RWPE1 (cell line): ENCODE data around the gene TPD52L2.

Source experiments
- CTCF ChIA-PET: fragments of 350-600 bp; sonication (Branson Sonifier 250); formaldehyde crosslinking; extraction: SDS; loops from one replicate; lab custom pipeline; 2021; lab: Yijun Ruan, JAX
- POLR2A ChIA-PET: fragments of 400-600 bp; formaldehyde crosslinking; extraction: SDS; loops from one replicate; lab custom pipeline; 2020; ENCODE audit warnings: antibody characterized with exemption; ENCODE audit not compliant: low non-redundant PET; lab: Yijun Ruan, JAX
- DNase-seq: peaks from one replicate; pipeline ENCODE4 v3.0.0; 2012; ENCODE audit warnings: low spot score
- H3K27ac ChIP-seq: fragments of 450-650 bp; 2 replicates; pipeline ENCODE4 v1.5.1; 2017
- TF ChIP-seq, protein P1 (sequence below): fragments of 450-650 bp; conservative IDR thresholded peaks from 2 replicates; pipeline ENCODE4 v1.5.1; 2017; ENCODE audit warnings: low read depth, mild to moderate bottlenecking

The TPD52L2 gene

DNA sequence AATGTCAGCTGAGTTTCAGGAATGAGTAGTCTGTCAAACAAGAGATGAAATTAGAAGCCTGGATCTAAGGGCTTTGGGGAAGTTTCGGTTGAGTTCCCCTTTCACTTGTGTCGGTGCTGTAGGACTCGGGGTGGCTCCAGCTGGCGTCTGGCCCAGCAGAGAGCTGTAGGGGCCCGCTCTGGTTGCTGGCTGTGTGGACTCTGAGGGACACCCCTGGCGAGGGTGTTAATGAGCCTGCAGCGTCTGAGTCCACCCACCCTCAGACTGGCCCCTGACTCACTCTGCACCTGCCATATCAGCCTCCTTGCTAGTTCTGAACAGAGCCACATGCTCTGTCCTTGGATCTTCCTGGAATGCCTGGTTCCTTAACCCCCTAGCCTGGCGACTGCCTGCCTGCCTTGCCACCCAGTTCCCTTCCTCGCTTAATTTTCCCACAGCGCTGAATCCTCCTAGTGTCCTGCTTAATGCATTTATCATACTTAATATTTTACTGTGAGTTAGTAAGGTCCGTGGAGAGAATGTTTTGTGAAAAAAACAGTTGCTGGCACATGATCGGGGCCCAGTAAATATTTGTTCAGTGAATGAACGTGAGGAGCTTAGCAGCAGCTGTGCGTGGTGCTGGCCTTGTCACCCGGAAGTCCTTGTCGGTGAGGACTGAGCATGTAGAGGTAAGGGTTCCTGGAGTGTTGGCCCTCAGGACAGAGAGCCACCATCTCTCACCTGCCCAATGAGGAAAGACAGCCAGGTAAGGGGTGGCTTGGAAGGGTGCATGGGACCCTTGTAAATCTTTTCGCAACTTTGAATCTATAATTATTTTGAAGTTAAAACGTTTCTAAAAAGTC lies 31.4 kb downstream of the TPD52L2 start:
- ChIA-PET POLR2A (interaction anchor here (1.7 kb wide), 1 partner anchor 31 kb away, joined by 5 read pairs; the partner anchor contains the start of gene TPD52L2), CTCF (interaction anchor here (0.8 to 1.2 kb wide), 4 partner anchors 12 to 98 kb away, joined by 3 read pairs; partner anchors contain the start of gene SAMD10)
- TF ChIP-seq, protein P1, sequence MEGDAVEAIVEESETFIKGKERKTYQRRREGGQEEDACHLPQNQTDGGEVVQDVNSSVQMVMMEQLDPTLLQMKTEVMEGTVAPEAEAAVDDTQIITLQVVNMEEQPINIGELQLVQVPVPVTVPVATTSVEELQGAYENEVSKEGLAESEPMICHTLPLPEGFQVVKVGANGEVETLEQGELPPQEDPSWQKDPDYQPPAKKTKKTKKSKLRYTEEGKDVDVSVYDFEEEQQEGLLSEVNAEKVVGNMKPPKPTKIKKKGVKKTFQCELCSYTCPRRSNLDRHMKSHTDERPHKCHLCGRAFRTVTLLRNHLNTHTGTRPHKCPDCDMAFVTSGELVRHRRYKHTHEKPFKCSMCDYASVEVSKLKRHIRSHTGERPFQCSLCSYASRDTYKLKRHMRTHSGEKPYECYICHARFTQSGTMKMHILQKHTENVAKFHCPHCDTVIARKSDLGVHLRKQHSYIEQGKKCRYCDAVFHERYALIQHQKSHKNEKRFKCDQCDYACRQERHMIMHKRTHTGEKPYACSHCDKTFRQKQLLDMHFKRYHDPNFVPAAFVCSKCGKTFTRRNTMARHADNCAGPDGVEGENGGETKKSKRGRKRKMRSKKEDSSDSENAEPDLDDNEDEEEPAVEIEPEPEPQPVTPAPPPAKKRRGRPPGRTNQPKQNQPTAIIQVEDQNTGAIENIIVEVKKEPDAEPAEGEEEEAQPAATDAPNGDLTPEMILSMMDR = no peak
- H3K27ac ChIP-seq = peak overlapping the region; percentile 90
- peak; percentile 63 for DNase-seq

DNA sequence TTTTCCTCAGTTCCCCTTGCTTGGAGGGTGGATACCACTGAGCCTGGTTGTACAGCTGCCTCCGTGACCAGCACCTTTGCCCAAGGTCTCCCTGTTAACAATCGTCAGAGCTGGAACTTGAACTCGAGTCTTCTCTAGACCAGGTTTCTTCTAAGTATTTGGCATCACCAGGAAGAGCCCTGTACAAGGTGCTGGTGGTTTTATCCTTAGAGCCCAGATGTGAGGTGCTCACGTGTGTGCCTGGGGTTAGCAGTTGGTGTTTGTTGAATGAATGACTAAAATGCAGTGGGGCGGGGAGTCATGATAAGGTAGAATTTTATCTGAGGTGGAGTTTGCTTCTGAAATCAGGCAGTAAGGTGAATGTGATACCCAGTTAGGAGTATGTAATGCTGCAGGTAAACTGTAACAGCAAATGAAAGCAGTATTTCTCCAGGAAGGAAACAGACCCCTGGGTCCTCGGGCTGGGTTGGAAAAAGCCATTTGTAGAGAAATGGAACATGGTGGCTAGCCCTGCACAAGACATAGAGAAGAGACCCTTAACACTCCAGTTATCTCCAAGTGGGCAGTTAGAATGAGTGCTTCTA lies 33.0 kb downstream of the TPD52L2 start:
- ChIA-PET POLR2A (no interaction called here), CTCF (no interaction called here)
- DNase-seq = no peak
- TF ChIP-seq, protein P1 = no peak
- peak overlapping the region; percentile 90 for H3K27ac ChIP-seq

DNA sequence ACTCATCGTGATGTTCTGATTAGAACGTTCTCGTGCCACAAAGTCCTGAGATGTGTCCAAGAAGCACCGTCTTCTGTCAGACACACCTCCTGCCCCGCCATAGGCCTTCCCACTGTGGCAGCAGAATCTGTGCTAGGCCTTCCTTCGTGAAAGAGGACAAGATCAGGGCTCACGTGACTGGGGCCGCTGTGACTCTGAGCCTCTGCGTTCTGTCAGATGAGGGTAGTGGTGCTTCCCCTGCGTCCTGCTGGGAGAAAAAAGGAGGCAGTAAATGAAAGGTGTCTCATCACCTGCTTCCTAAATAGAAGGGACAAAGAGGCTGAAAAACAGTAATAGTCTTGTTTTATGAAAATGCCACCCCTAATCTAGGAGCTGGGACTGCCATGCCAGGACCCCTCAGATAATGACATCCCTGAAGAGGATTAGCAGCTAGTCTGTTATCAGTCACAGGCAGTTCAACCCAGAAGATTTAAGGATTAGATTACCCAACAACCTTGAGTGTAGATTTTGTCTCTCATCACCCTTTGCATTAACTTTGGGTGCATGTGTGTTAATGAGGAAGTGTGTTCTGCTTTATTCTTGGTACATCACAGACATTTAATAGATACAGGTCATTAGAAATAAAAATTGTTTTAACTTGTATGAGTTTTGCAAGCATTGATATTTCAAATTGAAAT lies 34.0 kb downstream of the TPD52L2 start:
- peak overlapping the region; percentile 23 for H3K27ac ChIP-seq
- ChIA-PET POLR2A (no interaction called here), CTCF (interaction anchor here (0.7 kb wide), 1 partner anchor 139 kb away, joined by 3 read pairs; no protein-coding TSS in a partner anchor)
- no peak for DNase-seq
- TF ChIP-seq, protein P1 = no peak

DNA sequence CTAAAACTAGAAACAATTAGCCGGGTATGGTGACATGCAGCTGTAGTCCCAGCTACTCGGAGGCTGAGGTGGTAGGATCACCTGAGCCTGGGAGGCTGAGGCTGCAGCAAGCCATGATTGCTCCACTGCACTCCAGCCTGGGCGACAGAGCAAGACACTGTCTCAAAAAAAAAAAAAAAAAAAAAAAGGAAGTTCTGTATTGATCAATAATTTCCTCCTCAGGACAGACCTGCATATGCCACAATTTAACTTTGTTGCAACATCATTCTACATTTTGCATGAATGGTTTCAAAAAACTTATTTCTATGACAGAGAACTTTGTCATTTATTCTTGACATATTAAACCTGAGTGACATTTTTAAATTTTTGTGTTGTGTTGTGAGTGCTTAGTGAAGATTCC lies 35.3 kb downstream of the TPD52L2 start:
- CTCF ChIA-PET = interaction anchor here (0.6 kb wide), 1 partner anchor 13 kb away, joined by 7 read pairs; no protein-coding TSS in a partner anchor
- POLR2A ChIA-PET = no interaction called here
- no peak for DNase-seq
- TF ChIP-seq, protein P1 = no peak
- H3K27ac ChIP-seq = peak overlapping the region; percentile 44

DNA sequence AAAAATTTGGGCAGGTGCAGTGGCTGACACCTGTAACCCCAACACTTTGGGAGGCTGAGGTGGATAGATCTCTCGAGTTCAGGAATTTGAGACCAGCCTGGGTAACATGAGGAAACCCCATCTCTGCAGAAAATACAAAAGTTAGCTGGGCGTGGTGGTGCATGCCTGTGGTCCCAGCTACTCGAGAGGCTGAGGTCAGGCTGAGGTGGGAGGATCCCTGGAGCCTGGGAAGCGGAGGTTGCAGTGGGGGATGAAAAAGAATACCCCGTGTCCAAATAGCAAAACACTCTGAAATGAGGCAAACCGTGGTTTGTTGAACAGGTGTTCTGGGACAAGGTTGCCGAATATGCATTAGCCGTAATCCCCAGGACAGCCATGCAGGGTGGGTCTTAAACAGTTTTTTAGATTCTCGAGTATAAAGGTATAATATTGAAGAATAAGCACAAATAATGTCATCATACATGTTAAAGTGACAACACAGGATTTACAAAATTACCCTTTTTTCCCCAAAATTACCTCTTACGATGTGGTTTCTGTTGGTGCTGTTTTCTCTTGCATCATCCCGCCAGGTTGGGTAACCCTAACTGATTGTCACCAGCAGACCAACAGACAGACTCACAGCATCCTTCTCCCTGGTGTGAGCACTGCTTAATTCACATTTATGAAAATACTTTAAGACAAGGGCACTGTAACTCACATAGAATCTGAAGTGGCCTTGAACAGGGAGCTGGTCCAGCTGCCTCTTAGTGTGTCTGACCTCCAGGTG lies 38.9 kb downstream of the TPD52L2 start:
- TF ChIP-seq, protein P1 = no peak
- CTCF ChIA-PET = interaction anchor here (0.6 kb wide), 1 partner anchor 434 kb away, joined by 3 read pairs; no protein-coding TSS in a partner anchor
- DNase-seq = no peak
- peak overlapping the region; percentile 72 for H3K27ac ChIP-seq
- POLR2A ChIA-PET = interaction anchor here (0.5 kb wide), 1 partner anchor 162 kb away, joined by 3 read pairs; no protein-coding TSS in a partner anchor
